ENCODE measurements around the gene RNF141.

The RNF141 gene

GRCh38 chr11:10526974-10527918, 13.7 kb downstream of the RNF141 start:
- no peak for DNase-seq (ENCODE audit: extremely low read depth in 1 of 2, low read depth in 1 of 2)

- DNase-seq (ENCODE audit: extremely low read depth in 1 of 2, low read depth in 1 of 2): no peak
These were observed 16.5 kb downstream of the RNF141 start for GRCh38 chr11:10524471-10524870.

GRCh38 chr11:10522921-10523320, 18.1 kb downstream of the RNF141 start:
- no peak for DNase-seq (ENCODE audit: extremely low read depth in 1 of 2, low read depth in 1 of 2)

GRCh38 chr11:10522276-10522675, 18.7 kb downstream of the RNF141 start:
- no peak for DNase-seq (ENCODE audit: extremely low read depth in 1 of 2, low read depth in 1 of 2)

- no peak for DNase-seq (ENCODE audit: extremely low read depth in 1 of 2, low read depth in 1 of 2)
These were observed 20.4 kb downstream of the RNF141 start for GRCh38 chr11:10520562-10520961.

- DNase-seq (ENCODE audit: extremely low read depth in 1 of 2, low read depth in 1 of 2): no peak
These were observed 21.4 kb downstream of the RNF141 start for GRCh38 chr11:10519630-10520029.

GRCh38 chr11:10518891-10519290, 22.1 kb downstream of the RNF141 start:
- DNase-seq (ENCODE audit: extremely low read depth in 1 of 2, low read depth in 1 of 2): no peak

- no peak for DNase-seq (ENCODE audit: extremely low read depth in 1 of 2, low read depth in 1 of 2)
These were observed 22.9 kb downstream of the RNF141 start for GRCh38 chr11:10518123-10518522.

- no peak for DNase-seq (ENCODE audit: extremely low read depth in 1 of 2, low read depth in 1 of 2)
These were observed 25.6 kb downstream of the RNF141 start for GRCh38 chr11:10515418-10515817.

GRCh38 chr11:10514709-10515108, 26.3 kb downstream of the RNF141 start:
- no peak for DNase-seq (ENCODE audit: extremely low read depth in 1 of 2, low read depth in 1 of 2)

- no peak for DNase-seq (ENCODE audit: extremely low read depth in 1 of 2, low read depth in 1 of 2)
These were observed 26.8 kb downstream of the RNF141 start for GRCh38 chr11:10514202-10514601.

GRCh38 chr11:10511181-10511621, 29.8 kb downstream of the RNF141 start:
- no peak for DNase-seq (ENCODE audit: extremely low read depth in 1 of 2, low read depth in 1 of 2)

- no peak for DNase-seq (ENCODE audit: extremely low read depth in 1 of 2, low read depth in 1 of 2)
These were observed 35.0 kb downstream of the RNF141 start for GRCh38 chr11:10506008-10506370.

- DNase-seq (ENCODE audit: extremely low read depth in 1 of 2, low read depth in 1 of 2): no peak
These were observed 35.5 kb downstream of the RNF141 start for GRCh38 chr11:10505278-10506007.

- no peak for DNase-seq (ENCODE audit: extremely low read depth in 1 of 2, low read depth in 1 of 2)
These were observed 36.5 kb downstream of the RNF141 start for GRCh38 chr11:10504490-10504889.

- DNase-seq (ENCODE audit: extremely low read depth in 1 of 2, low read depth in 1 of 2): no peak
These were observed 37.1 kb downstream of the RNF141 start for GRCh38 chr11:10503777-10504480.

- DNase-seq (ENCODE audit: extremely low read depth in 1 of 2, low read depth in 1 of 2): no peak
These were observed 37.8 kb downstream of the RNF141 start for GRCh38 chr11:10503221-10503620.

- DNase-seq (ENCODE audit: extremely low read depth in 1 of 2, low read depth in 1 of 2): no peak
These were observed 38.2 kb downstream of the RNF141 start for GRCh38 chr11:10502770-10503169.

- DNase-seq (ENCODE audit: extremely low read depth in 1 of 2, low read depth in 1 of 2): no peak
These were observed 38.8 kb downstream of the RNF141 start for GRCh38 chr11:10502065-10502680.

- DNase-seq (ENCODE audit: extremely low read depth in 1 of 2, low read depth in 1 of 2): no peak
These were observed 40.0 kb downstream of the RNF141 start for GRCh38 chr11:10500757-10501684.

Measured in stimulated activated CD8-positive, alpha-beta memory T cell treated with anti-CD3 and anti-CD28 coated beads, Interleukin-7, amount 100 ng/mL, for 48 hours (primary cell).